Mammary epithelial cell (primary cell): ENCODE measurements around the gene CDK14.

ENCODE experiments used
- EZH2 ChIP-seq: IDR thresholded peaks from 2 replicates; pipeline ENCODE4 v1.6.1; 2012; ENCODE audit warnings: low read length, inconsistent platforms, borderline replicate concordance
- TF ChIP-seq, protein P1 (sequence below), 2 donors: IDR thresholded peaks in 1 of 2; conservative IDR thresholded peaks in 1 of 2; 2 replicates each; pipeline ENCODE4 v1.5.1; 2011 to 2012; ENCODE audit warnings: inconsistent platforms in 2 of 2, low read length in 2 of 2, mild to moderate bottlenecking in 2 of 2, control low read depth in 1 of 2, low read depth in 1 of 2; ENCODE audit not compliant: insufficient read depth in 1 of 2; ENCODE audit errors: extremely low read depth in 1 of 2

DNA sequence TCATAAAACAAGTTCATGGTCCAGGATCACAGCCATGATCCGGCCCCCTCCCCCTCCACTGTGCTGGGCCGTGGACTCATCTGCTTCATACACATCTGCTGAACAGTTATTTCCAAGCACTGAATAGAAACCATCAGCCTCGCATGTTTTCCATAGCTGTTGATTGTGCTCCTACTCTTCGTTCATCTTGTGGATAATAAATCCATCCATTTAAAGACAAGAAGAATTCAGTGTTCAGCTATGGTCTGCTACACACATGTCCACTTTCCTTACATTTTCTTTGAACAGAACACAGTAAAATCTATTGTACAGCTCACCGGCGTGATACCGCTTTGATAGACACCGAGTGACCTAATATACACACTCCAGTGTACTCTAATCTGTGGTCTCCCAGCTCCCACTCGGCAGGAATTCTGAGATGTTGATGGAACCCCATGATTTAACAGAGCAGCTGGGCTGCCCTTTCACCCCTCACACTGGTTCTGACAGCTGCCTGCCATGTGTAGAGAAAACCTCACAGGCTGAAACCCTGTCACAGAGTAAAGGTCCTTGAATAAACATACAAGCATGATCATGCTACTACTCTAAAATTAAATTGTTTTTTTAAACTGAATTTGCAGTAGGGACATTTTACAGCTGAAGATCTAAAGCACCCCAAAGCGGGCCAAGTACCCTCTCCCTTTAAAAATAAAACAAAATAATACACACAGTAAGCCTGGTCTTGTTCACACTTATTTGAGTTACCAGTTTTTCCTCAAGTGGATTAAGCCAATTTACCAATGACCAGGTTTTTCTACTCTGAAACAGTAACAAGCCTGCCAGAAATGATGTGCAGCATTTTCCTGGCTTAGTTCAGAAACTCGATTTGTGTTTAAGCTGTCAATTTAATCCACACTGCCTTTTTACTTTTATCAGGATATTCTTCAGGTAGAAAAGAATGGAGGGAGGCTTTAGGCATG, 573.0 kb downstream of the CDK14 start:
- TF ChIP-seq, protein P1, sequence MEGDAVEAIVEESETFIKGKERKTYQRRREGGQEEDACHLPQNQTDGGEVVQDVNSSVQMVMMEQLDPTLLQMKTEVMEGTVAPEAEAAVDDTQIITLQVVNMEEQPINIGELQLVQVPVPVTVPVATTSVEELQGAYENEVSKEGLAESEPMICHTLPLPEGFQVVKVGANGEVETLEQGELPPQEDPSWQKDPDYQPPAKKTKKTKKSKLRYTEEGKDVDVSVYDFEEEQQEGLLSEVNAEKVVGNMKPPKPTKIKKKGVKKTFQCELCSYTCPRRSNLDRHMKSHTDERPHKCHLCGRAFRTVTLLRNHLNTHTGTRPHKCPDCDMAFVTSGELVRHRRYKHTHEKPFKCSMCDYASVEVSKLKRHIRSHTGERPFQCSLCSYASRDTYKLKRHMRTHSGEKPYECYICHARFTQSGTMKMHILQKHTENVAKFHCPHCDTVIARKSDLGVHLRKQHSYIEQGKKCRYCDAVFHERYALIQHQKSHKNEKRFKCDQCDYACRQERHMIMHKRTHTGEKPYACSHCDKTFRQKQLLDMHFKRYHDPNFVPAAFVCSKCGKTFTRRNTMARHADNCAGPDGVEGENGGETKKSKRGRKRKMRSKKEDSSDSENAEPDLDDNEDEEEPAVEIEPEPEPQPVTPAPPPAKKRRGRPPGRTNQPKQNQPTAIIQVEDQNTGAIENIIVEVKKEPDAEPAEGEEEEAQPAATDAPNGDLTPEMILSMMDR (conservative IDR thresholded peaks at IDR 0.05 in 1 of 2, IDR thresholded peaks at IDR 0.05 in 1 of 2; ENCODE audit: extremely low read depth in 1 of 2, insufficient read depth in 1 of 2, low read depth in 1 of 2, low read length in 2 of 2): no peak
- no peak for TF ChIP-seq EZH2
